ENCODE data around the gene MFSD11.

DNA sequence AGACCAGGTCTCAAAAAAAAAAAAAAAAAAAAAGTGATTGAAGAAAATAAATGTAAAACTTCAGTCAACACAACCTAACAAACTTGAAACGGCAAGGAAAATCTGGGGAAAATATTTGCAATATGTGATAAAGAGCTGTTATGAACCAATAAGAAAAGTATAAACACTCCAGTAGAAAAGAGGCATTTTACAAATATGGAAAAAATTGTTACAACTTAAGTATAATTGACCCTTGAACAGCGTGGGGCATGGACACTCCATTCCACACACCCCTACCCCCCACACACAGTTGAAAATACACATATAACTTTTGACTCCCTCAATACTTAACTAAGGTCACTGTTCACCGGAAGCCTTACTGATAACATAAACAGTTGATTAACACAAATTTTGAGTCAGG, 20.7 kb downstream of the MFSD11 start:
- TF ChIP-seq EZH2 (IDR thresholded peaks at IDR 0.05; ENCODE audit: borderline replicate concordance, low read depth, low read length, severe bottlenecking) (no peak), CTCF (IDR thresholded peaks at IDR 0.05; ENCODE audit: extremely low read depth in 1 of 2, insufficient read depth in 1 of 2, low read depth in 1 of 2, low read length in 2 of 2) (no peak), POLR2A (IDR thresholded peaks at IDR 0.05; ENCODE audit: low read depth, low read length) (no peak), POLR2AphosphoS5 (IDR thresholded peaks at IDR 0.05; ENCODE audit: insufficient read depth, low read depth, low read length) (no peak)
